Measurements from ENCODE around the gene INSIG1.

GRCh38 chr7:155266440-155266839, 31.2 kb upstream of the INSIG1 start:
- TF ChIP-seq EZH2phosphoT487 (IDR thresholded peaks at IDR 0.05; ENCODE audit: insufficient read depth, low read depth) (no peak), EZH2 (IDR thresholded peaks at IDR 0.05; ENCODE audit: insufficient read depth, poor library complexity, severe bottlenecking) (no peak)
